ENCODE data around the gene ETV6. TPM values are rescaled to one million over a fixed set of nuclear protein-coding genes. Genes with fewer than 3 reads are reported as not detected.

The ETV6 gene
- total RNA-seq, 3 donors from 2014 or later, result 17.8 to 58.7 (median 45.2) TPM

GRCh38 chr12:11859705-11860425 is 210.4 kb downstream of the ETV6 start:
- TF ChIP-seq POLR2AphosphoS5 (IDR thresholded peaks at IDR 0.05) (no peak), POLR2A (IDR thresholded peaks at IDR 0.05) (no peak)
- TF ChIP-seq, protein P1, sequence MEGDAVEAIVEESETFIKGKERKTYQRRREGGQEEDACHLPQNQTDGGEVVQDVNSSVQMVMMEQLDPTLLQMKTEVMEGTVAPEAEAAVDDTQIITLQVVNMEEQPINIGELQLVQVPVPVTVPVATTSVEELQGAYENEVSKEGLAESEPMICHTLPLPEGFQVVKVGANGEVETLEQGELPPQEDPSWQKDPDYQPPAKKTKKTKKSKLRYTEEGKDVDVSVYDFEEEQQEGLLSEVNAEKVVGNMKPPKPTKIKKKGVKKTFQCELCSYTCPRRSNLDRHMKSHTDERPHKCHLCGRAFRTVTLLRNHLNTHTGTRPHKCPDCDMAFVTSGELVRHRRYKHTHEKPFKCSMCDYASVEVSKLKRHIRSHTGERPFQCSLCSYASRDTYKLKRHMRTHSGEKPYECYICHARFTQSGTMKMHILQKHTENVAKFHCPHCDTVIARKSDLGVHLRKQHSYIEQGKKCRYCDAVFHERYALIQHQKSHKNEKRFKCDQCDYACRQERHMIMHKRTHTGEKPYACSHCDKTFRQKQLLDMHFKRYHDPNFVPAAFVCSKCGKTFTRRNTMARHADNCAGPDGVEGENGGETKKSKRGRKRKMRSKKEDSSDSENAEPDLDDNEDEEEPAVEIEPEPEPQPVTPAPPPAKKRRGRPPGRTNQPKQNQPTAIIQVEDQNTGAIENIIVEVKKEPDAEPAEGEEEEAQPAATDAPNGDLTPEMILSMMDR (IDR thresholded peaks at IDR 0.05), result no peak
- peak overlapping the region in 1 of 2 donors; percentile 35 for H3K27ac ChIP-seq

DNA sequence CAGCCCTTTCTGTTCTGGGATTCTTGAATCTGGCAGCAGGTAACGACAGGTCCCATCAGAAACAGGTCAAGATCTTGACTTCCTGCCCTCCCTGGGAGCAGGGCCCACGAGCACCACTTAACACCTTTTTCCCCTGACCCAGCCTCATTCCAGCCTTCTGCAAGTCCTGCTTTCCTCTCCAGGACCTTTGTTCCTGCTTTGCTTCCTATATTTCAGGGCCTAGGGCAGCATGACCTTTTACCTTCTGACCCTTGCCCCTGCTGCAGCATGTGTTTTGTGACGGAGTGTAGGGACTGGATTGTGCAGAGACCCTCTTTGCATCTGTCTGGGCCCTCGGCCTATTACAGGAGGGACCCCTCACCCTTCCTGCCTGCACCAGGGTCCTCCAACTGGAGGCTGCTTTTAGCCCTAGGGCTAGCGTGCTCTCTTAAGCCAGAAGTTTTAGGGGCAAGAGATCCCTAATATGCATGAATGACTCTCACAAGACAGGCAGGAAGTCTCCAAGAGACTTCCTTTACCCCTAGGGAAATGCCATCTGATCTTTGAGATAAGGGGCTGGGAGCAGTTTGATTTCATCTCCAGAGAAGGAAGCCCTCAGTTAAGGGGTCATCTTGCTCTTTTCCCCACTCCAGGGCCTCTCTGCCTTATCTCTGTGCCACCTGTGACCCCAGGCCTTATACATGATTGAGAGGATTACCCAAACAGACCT is 211.8 kb downstream of the ETV6 start:
- H3K4me3 ChIP-seq, result no peak overlapping the region
- intact Hi-C loops (cut with DNase I; ENCODE audit: low total_unique reads), result no loop called here

More at GRCh38 chr12:11859705-11860425, 210.4 kb downstream of the ETV6 start:
- Histone ChIP-seq H3K27me3 (no peaks in the 10 kb centered on the region), H3K4me3 (no peak overlapping the region), H3K9me3 (no peaks in the 10 kb centered on the region), H3K4me1 (peaks cover 9% of the 10 kb centered on the region in 2 donors), H3K36me3 (no peaks in the 10 kb centered on the region)
- intact Hi-C loops (cut with DNase I; ENCODE audit: low total_unique reads), result no loop called here
- DNase-seq (ENCODE audit: low spot score in 2 of 2), result no peak

DNA sequence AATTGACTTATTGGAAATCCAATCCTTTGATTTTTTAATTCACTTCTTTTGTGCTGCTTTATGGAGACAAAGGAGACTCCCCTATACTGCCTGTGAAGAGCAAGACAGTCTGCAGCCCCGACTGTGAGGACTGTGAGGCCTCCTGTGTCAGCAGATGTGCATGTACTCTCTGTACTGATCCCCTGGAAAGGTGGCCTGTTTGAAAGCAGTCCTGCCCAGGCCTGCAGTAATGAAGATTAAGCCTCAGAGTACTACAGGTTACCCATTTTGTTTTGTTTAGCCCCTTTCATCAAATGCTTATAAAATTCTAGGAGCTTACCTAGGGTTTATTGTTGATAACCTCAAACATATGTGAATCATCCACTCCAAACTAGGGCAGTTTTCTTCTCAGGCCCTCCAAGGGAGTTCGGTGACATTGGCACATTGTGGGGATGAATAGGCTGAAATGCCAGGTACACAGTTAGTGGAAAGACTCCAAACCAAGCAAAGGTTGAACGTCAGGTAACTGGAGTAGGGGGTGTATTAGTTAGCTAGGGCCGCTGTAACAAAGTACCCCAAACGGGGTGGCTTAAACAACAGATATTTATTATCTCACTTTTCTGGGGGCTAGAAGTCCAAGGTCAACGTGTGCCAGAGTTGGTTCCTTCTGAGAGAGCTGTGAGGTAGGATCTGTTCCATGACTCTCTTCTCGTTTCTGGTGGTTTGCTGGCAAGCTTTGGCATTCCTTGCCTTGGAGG is 212.6 kb downstream of the ETV6 start:
- Histone ChIP-seq H3K36me3 (no peaks in the 10 kb centered on the region), H3K9me3 (peaks cover 7 to 17% of the 10 kb centered on the region in 2 donors), H3K4me3 (no peak overlapping the region), H3K27ac (peak overlapping the region; percentile 86 to 93), H3K4me1 (peaks cover 9% of the 10 kb centered on the region in 2 donors), H3K27me3 (no peaks in the 10 kb centered on the region)
- intact Hi-C loops (cut with DNase I; ENCODE audit: low total_unique reads), result no loop called here
- DNase-seq (ENCODE audit: low spot score in 2 of 2), result no peak
- no peak for TF ChIP-seq POLR2A (IDR thresholded peaks at IDR 0.05)
- TF ChIP-seq, protein P1 (IDR thresholded peaks at IDR 0.05), result no peak
- no peak for TF ChIP-seq POLR2AphosphoS5 (IDR thresholded peaks at IDR 0.05)

More for the DNA sequence above, 211.8 kb downstream of the ETV6 start:
- no peak for DNase-seq (ENCODE audit: low spot score in 2 of 2)
- Histone ChIP-seq H3K27ac (peak overlapping the region; percentile 86 to 93), H3K27me3 (no peaks in the 10 kb centered on the region), H3K9me3 (peaks cover 2 to 10% of the 10 kb centered on the region in 2 donors), H3K4me1 (peaks cover 9% of the 10 kb centered on the region in 2 donors), H3K36me3 (no peaks in the 10 kb centered on the region)
- TF ChIP-seq POLR2A (IDR thresholded peaks at IDR 0.05) (no peak), POLR2AphosphoS5 (IDR thresholded peaks at IDR 0.05) (no peak)
- TF ChIP-seq, protein P1 (IDR thresholded peaks at IDR 0.05), result no peak

GRCh38 chr12:11862798-11863197 is 213.3 kb downstream of the ETV6 start:
- no peak for DNase-seq (ENCODE audit: low spot score in 2 of 2)
- H3K36me3 ChIP-seq, result no peaks in the 10 kb centered on the region
- H3K4me1 ChIP-seq, result peaks cover 9% of the 10 kb centered on the region in 2 donors
- peak overlapping the region; percentile 86 to 93 for H3K27ac ChIP-seq
- H3K27me3 ChIP-seq, result no peaks in the 10 kb centered on the region
- H3K4me3 ChIP-seq, result no peak overlapping the region
- TF ChIP-seq, protein P1 (IDR thresholded peaks at IDR 0.05), result no peak
- no peak for TF ChIP-seq POLR2A (IDR thresholded peaks at IDR 0.05)
- TF ChIP-seq POLR2AphosphoS5 (IDR thresholded peaks at IDR 0.05), result no peak
- peaks cover 7 to 17% of the 10 kb centered on the region in 2 donors for H3K9me3 ChIP-seq
- intact Hi-C loops (cut with DNase I; ENCODE audit: low total_unique reads), result no loop called here
